Measurements from ENCODE around the gene ASMTL.
A peak's percentile ranks its signal among the peaks of the same experiment; 100 is the strongest.
"Not testable (repeated sequence)": the region's sequence is repeated elsewhere in the genome, so short reads cannot be mapped to it uniquely, and the experiment has no call there.

ASMTL gene

GRCh38 chrX:1493412-1493811, 40.7 kb upstream of the ASMTL start:
- TF ChIP-seq TARDBP (IDR thresholded peaks at IDR 0.05) (no peak), FOXA1 (IDR thresholded peaks at IDR 0.05) (no peak), SP1 (IDR thresholded peaks at IDR 0.05) (no peak), SUZ12 (IDR thresholded peaks at IDR 0.05) (no peak), CTBP1 (IDR thresholded peaks at IDR 0.05; ENCODE audit: borderline replicate concordance) (no peak), ARNT (IDR thresholded peaks at IDR 0.05) (no peak), BHLHE40 (IDR thresholded peaks at IDR 0.05; ENCODE audit: borderline replicate concordance) (no peak), HDGF (IDR thresholded peaks at IDR 0.05; ENCODE audit: borderline replicate concordance) (no peak), FOXK2 (IDR thresholded peaks at IDR 0.05) (no peak), FOXM1 (IDR thresholded peaks at IDR 0.05; ENCODE audit: borderline replicate concordance) (no peak), ZNF384 (IDR thresholded peaks at IDR 0.05) (no peak)
- no peak for DNase-seq (ENCODE audit: extremely low spot score)
- CTCF ChIA-PET = no interaction called here
- POLR2A ChIA-PET = no interaction called here

GRCh38 chrX:1492421-1493012, 39.8 kb upstream of the ASMTL start:
- CTCF ChIA-PET = no interaction called here
- DNase-seq (ENCODE audit: extremely low spot score) = no peak

GRCh38 chrX:1491851-1492349, 39.2 kb upstream of the ASMTL start:
- peak; percentile 49 for DNase-seq (ENCODE audit: extremely low spot score)
- CTCF ChIA-PET = no interaction called here
- TF ChIP-seq PKNOX1 (IDR thresholded peaks at IDR 0.05) (peak; percentile 99), HDGF (IDR thresholded peaks at IDR 0.05; ENCODE audit: borderline replicate concordance) (no peak), SP1 (IDR thresholded peaks at IDR 0.05) (no peak), FOXK2 (IDR thresholded peaks at IDR 0.05) (no peak)
- POLR2A ChIA-PET = no interaction called here

More at GRCh38 chrX:1492421-1493012, 39.8 kb upstream of the ASMTL start:
- TF ChIP-seq CTBP1 (IDR thresholded peaks at IDR 0.05; ENCODE audit: borderline replicate concordance) (no peak), SUZ12 (IDR thresholded peaks at IDR 0.05) (no peak)
- POLR2A ChIA-PET = no interaction called here

GRCh38 chrX:1491248-1491647, 38.5 kb upstream of the ASMTL start:
- POLR2A ChIA-PET; CTCF ChIA-PET; DNase-seq (ENCODE audit: extremely low spot score): not testable (repeated sequence)

- POLR2A ChIA-PET, CTCF ChIA-PET: not testable (repeated sequence)
Measured at GRCh38 chrX:1490723-1491122, 38.0 kb upstream of the ASMTL start.

GRCh38 chrX:1489354-1489753, 36.6 kb upstream of the ASMTL start:
- CTCF ChIA-PET; POLR2A ChIA-PET; DNase-seq (ENCODE audit: extremely low spot score): not testable (repeated sequence)

More at GRCh38 chrX:1490723-1491122, 38.0 kb upstream of the ASMTL start:
- not testable (repeated sequence) for DNase-seq (ENCODE audit: extremely low spot score)

GRCh38 chrX:1488745-1489144, 36.0 kb upstream of the ASMTL start:
- DNase-seq (ENCODE audit: extremely low spot score) = no peak
- ChIA-PET CTCF (no interaction called here), POLR2A (no interaction called here)
- TF ChIP-seq LEF1 (IDR thresholded peaks at IDR 0.05; ENCODE audit: borderline replicate concordance) = no peak
- no peak for TF ChIP-seq FOXK2 (IDR thresholded peaks at IDR 0.05)
- no peak for TF ChIP-seq L3MBTL2 (conservative IDR thresholded peaks at IDR 0.05)
- no peak for TF ChIP-seq ARNT (IDR thresholded peaks at IDR 0.05)
- TF ChIP-seq BHLHE40 (IDR thresholded peaks at IDR 0.05; ENCODE audit: borderline replicate concordance) = no peak
- TF ChIP-seq SUZ12 (IDR thresholded peaks at IDR 0.05) = no peak
- no peak for TF ChIP-seq NFRKB (IDR thresholded peaks at IDR 0.05)
- no peak for TF ChIP-seq TARDBP (IDR thresholded peaks at IDR 0.05)
- no peak for TF ChIP-seq CTBP1 (IDR thresholded peaks at IDR 0.05; ENCODE audit: borderline replicate concordance)
- TF ChIP-seq HDGF (IDR thresholded peaks at IDR 0.05; ENCODE audit: borderline replicate concordance) = no peak
- no peak for TF ChIP-seq FOXM1 (IDR thresholded peaks at IDR 0.05; ENCODE audit: borderline replicate concordance)

- TF ChIP-seq HDGF (IDR thresholded peaks at IDR 0.05; ENCODE audit: borderline replicate concordance) = no peak
- TF ChIP-seq CTBP1 (IDR thresholded peaks at IDR 0.05; ENCODE audit: borderline replicate concordance) = no peak
- TF ChIP-seq FOXA1 (IDR thresholded peaks at IDR 0.05) = no peak
- no peak for TF ChIP-seq ARNT (IDR thresholded peaks at IDR 0.05)
- TF ChIP-seq LEF1 (IDR thresholded peaks at IDR 0.05; ENCODE audit: borderline replicate concordance) = no peak
- no peak for TF ChIP-seq TARDBP (IDR thresholded peaks at IDR 0.05)
- TF ChIP-seq FOXM1 (IDR thresholded peaks at IDR 0.05; ENCODE audit: borderline replicate concordance) = no peak
- TF ChIP-seq PKNOX1 (IDR thresholded peaks at IDR 0.05) = no peak
- no peak for TF ChIP-seq SUZ12 (IDR thresholded peaks at IDR 0.05)
- TF ChIP-seq NFRKB (IDR thresholded peaks at IDR 0.05) = no peak
- TF ChIP-seq ELF4 (IDR thresholded peaks at IDR 0.05) = no peak
- no peak for TF ChIP-seq FOXK2 (IDR thresholded peaks at IDR 0.05)
- no peak for TF ChIP-seq L3MBTL2 (conservative IDR thresholded peaks at IDR 0.05)
- TF ChIP-seq BHLHE40 (IDR thresholded peaks at IDR 0.05; ENCODE audit: borderline replicate concordance) = no peak
- TF ChIP-seq SP1 (IDR thresholded peaks at IDR 0.05) = no peak
- TF ChIP-seq ZNF384 (IDR thresholded peaks at IDR 0.05) = no peak
- CTCF ChIA-PET = no interaction called here
- POLR2A ChIA-PET = no interaction called here
- no peak for DNase-seq (ENCODE audit: extremely low spot score)
Measured at GRCh38 chrX:1488141-1488540, 35.4 kb upstream of the ASMTL start.
